ACHN (cell line): ENCODE measurements around the gene SETD5.

Experiments
- DNase-seq: peaks from one replicate; pipeline ENCODE4 v3.0.0-alpha.2; 2015
- in situ Hi-C: cut with HindIII; loops from 2 replicates; pipeline ENCODE4 v1.10.0; 2017; ENCODE audit warnings: low sequenced_read_pairs, low pct_ligation_motif_present, low pct_unique_long_range_greater_than_20kb

SETD5 gene

GRCh38 chr3:9397332-9397905, at the start of gene SETD5:
Gene SETD5 (plus strand): TSS chr3:9397615. CDS start chr3:9428939, 31,324 bp downstream.
- in situ Hi-C loops, result no loop called here

GRCh38 chr3:9347887-9348286, 49.5 kb upstream of the SETD5 start:
- in situ Hi-C loops, result no loop called here
- no peak for DNase-seq

More at GRCh38 chr3:9397332-9397905, at the start of gene SETD5:
- DNase-seq, result peak; percentile 93

GRCh38 chr3:9349321-9350117, 47.9 kb upstream of the SETD5 start:
- in situ Hi-C loops, result no loop called here
- DNase-seq, result peak; percentile 88

- in situ Hi-C loops, result no loop called here
- DNase-seq, result no peak
Observed at GRCh38 chr3:9351709-9352126, 45.7 kb upstream of the SETD5 start.

- in situ Hi-C loops, result no loop called here
- DNase-seq, result peak; percentile 61
Observed at GRCh38 chr3:9352917-9353752, 44.3 kb upstream of the SETD5 start.

- no peak for DNase-seq
- in situ Hi-C loops, result no loop called here
Observed at GRCh38 chr3:9361691-9362388, 35.6 kb upstream of the SETD5 start.

GRCh38 chr3:9362731-9363530, 34.5 kb upstream of the SETD5 start, which contains the start of gene THUMPD3:
Gene THUMPD3 (plus strand): TSS chr3:9363054. CDS start chr3:9365069, 2,015 bp downstream.
- in situ Hi-C loops, result no loop called here
- peak; percentile 87 for DNase-seq

GRCh38 chr3:9369508-9369907, 27.9 kb upstream of the SETD5 start:
- in situ Hi-C loops, result no loop called here
- no peak for DNase-seq

- in situ Hi-C loops, result loop anchor here (10.0 kb wide), 1 partner anchor 71 kb away; no protein-coding TSS in a partner anchor
- no peak for DNase-seq
Observed at GRCh38 chr3:9373465-9373864, 23.9 kb upstream of the SETD5 start.

GRCh38 chr3:9377981-9378380, 19.4 kb upstream of the SETD5 start:
- in situ Hi-C loops, result loop anchor here (10.0 kb wide), 1 partner anchor 67 kb away; no protein-coding TSS in a partner anchor
- no peak for DNase-seq

GRCh38 chr3:9379327-9379726, 18.1 kb upstream of the SETD5 start:
- in situ Hi-C loops, result loop anchor here (10.0 kb wide), 1 partner anchor 65 kb away; no protein-coding TSS in a partner anchor
- DNase-seq, result no peak

GRCh38 chr3:9380014-9380413, 17.4 kb upstream of the SETD5 start:
- in situ Hi-C loops, result no loop called here
- DNase-seq, result no peak

- in situ Hi-C loops, result no loop called here
- no peak for DNase-seq
Observed at GRCh38 chr3:9384141-9384828, 13.1 kb upstream of the SETD5 start.

- in situ Hi-C loops, result no loop called here
- no peak for DNase-seq
Observed at GRCh38 chr3:9385187-9386077, 12.0 kb upstream of the SETD5 start.

GRCh38 chr3:9386078-9386459, 11.3 kb upstream of the SETD5 start:
- in situ Hi-C loops, result no loop called here

More at GRCh38 chr3:9386078-9386459, 11.3 kb upstream of the SETD5 start:
- DNase-seq, result no peak
